Measurements from ENCODE around the gene PLOD3.

PLOD3 gene

DNA sequence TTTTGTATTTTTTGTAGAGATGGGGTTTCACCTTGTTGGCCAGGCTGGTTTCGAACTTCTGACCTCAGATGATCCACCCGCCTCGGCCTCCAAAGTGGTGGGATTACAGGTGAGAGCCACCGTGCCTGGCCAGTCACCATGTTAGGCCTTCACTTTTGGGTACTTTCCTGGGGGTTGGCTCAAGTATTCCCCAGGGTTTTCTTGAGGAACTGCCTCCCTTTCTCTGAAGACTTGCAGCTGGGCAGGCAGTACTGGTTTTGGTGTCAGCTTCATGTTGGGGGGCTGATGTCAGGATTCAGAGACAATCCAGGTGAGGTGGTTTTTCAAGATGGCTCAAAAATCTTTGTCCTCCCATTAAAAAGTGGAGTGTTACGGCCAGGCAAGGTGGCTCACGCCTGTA is 8.3 kb upstream of the PLOD3 start:
- TF ChIP-seq, protein P1, sequence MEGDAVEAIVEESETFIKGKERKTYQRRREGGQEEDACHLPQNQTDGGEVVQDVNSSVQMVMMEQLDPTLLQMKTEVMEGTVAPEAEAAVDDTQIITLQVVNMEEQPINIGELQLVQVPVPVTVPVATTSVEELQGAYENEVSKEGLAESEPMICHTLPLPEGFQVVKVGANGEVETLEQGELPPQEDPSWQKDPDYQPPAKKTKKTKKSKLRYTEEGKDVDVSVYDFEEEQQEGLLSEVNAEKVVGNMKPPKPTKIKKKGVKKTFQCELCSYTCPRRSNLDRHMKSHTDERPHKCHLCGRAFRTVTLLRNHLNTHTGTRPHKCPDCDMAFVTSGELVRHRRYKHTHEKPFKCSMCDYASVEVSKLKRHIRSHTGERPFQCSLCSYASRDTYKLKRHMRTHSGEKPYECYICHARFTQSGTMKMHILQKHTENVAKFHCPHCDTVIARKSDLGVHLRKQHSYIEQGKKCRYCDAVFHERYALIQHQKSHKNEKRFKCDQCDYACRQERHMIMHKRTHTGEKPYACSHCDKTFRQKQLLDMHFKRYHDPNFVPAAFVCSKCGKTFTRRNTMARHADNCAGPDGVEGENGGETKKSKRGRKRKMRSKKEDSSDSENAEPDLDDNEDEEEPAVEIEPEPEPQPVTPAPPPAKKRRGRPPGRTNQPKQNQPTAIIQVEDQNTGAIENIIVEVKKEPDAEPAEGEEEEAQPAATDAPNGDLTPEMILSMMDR (IDR thresholded peaks at IDR 0.05; ENCODE audit: low read depth, low read length) = no peak
- TF ChIP-seq MYC (IDR thresholded peaks at IDR 0.05; ENCODE audit: low read depth, low read length) = no peak
- TF ChIP-seq MAX (IDR thresholded peaks at IDR 0.05; ENCODE audit: low read depth, low read length) = no peak
- TF ChIP-seq POLR2A (IDR thresholded peaks at IDR 0.05; ENCODE audit: extremely low read depth, insufficient read length) = no peak
- no peak for DNase-seq (ENCODE audit: low read depth)
- H3K4me3 ChIP-seq (ENCODE audit: low read depth, low read length) = no peak overlapping the region

DNA sequence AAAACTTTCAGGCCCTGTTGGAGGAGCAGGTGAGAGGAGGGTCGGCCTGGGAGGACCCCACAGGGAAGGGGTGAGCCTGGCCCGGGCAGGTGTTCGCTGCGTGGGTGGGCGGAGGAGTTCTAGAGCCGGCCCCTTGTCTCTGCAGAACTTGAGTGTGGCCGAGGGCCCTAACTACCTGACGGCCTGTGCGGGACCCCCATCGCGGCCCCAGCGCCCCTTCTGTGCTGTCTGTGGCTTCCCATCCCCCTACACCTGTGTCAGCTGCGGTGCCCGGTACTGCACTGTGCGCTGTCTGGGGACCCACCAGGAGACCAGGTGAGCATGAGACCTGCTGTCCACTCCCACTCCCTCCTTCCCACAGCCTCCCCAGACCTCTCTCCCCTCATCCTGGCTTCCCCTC is 6.1 kb upstream of the PLOD3 start:
- H3K4me3 ChIP-seq (ENCODE audit: low read depth, low read length) = no peak overlapping the region
- DNase-seq (ENCODE audit: low read depth) = no peak
- TF ChIP-seq, protein P1 (IDR thresholded peaks at IDR 0.05; ENCODE audit: low read depth, low read length) = no peak
- TF ChIP-seq MYC (IDR thresholded peaks at IDR 0.05; ENCODE audit: low read depth, low read length) (no peak), POLR2A (IDR thresholded peaks at IDR 0.05; ENCODE audit: extremely low read depth, insufficient read length) (no peak), MAX (IDR thresholded peaks at IDR 0.05; ENCODE audit: low read depth, low read length) (no peak)

GRCh38 chr7:101222275-101222830 is 5.0 kb upstream of the PLOD3 start:
- TF ChIP-seq, protein P1 (IDR thresholded peaks at IDR 0.05; ENCODE audit: low read depth, low read length) = no peak
- TF ChIP-seq MAX (IDR thresholded peaks at IDR 0.05; ENCODE audit: low read depth, low read length) (no peak), MYC (IDR thresholded peaks at IDR 0.05; ENCODE audit: low read depth, low read length) (no peak), POLR2A (IDR thresholded peaks at IDR 0.05; ENCODE audit: extremely low read depth, insufficient read length) (no peak)
- DNase-seq (ENCODE audit: low read depth) = no peak
- H3K4me3 ChIP-seq (ENCODE audit: low read depth, low read length) = no peak overlapping the region

DNA sequence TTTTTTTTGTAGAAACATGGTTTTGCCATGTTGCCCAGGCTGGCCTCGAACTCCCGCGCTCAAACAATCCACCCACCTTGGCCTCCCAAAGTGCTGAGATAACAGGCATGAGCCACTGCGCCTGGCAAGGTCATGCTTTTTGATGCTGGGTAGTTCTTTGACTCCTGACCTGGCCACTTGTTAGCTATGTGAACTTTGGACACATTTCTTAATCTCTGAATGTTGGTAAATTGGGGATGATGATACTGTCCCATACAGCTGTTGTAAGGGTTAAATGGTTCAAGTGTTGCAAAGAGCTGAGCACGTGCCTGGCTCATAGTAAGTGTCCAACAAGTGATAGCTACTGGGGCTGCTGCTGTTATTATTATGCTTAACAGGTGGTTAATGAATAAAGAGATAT is 2.9 kb upstream of the PLOD3 start:
- TF ChIP-seq MAX (IDR thresholded peaks at IDR 0.05; ENCODE audit: low read depth, low read length) (no peak), POLR2A (IDR thresholded peaks at IDR 0.05; ENCODE audit: extremely low read depth, insufficient read length) (no peak), MYC (IDR thresholded peaks at IDR 0.05; ENCODE audit: low read depth, low read length) (no peak)
- TF ChIP-seq, protein P1 (IDR thresholded peaks at IDR 0.05; ENCODE audit: low read depth, low read length) = no peak
- no peak overlapping the region for H3K4me3 ChIP-seq (ENCODE audit: low read depth, low read length)
- DNase-seq (ENCODE audit: low read depth) = no peak

DNA sequence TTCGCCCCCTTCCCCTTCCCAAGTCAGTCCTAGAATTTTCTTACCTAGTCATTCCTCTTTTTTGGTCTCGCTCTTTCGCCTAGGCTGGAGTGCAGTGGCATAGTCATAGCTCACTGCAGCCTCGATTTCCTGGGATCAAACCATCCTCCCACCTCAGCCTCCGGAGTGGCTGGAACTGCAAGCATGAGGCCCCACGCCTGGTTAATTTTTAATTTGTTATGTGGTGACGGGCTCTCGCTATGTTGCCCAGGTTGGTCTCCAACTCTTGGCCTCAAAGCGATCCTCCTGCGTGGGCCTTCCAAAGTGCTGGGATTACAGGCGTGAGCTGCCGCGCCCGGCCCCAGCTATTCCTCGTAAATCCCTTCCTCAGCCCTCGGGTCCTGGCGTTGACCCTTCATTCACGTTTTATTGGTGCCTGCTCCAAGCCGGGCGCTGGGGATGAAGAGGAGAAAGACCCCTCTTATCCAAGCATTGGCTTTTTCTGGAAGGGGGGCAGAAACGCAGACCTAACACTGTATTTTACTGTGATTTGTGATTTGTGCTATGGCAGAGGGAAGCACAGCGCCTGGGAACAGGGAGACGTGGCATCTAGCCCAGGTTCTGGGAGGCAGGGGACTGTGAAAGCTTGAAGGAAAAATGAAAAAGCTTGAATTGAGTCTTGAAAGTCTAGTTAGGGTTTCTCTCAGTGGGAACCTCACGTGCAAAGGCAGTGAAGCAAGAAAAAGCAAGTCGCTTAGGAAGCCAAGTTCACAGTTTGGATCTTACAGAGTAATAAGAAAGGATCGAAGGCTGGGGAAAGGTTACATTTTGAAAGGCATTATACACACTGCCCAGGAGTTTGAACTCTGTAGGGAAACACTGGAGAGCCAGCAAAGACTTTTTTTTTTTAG is 1.1 kb upstream of the PLOD3 start:
- H3K4me3 ChIP-seq (ENCODE audit: low read depth, low read length) = peak overlapping the region; percentile 98
- no peak for TF ChIP-seq MYC (IDR thresholded peaks at IDR 0.05; ENCODE audit: low read depth, low read length)
- TF ChIP-seq MAX (IDR thresholded peaks at IDR 0.05; ENCODE audit: low read depth, low read length) = no peak
- TF ChIP-seq, protein P1 (IDR thresholded peaks at IDR 0.05; ENCODE audit: low read depth, low read length) = no peak
- TF ChIP-seq POLR2A (IDR thresholded peaks at IDR 0.05; ENCODE audit: extremely low read depth, insufficient read length) = no peak
- DNase-seq (ENCODE audit: low read depth) = no peak
